Suprapubic skin (tissue), 4 donors: ENCODE data around the gene SLC7A7. TPM values are rescaled to one million over a fixed set of nuclear protein-coding genes. Genes with fewer than 3 reads are reported as not detected.
"Not testable (repeated sequence)": the region's sequence is repeated elsewhere in the genome, so short reads cannot be mapped to it uniquely, and the experiment has no call there.

Experiments used
- DNase-seq, 2 donors: peaks; one replicate each; pipeline ENCODE4 v3.0.0-alpha.2; 2019; ENCODE audit warnings: low spot score in 2 of 2
- H3K27ac ChIP-seq: fragments of 200-600 bp; sonication (generic); one replicate; pipeline ENCODE4 v1.5.1; 2019
- H3K27me3 ChIP-seq: fragments of 200-600 bp; sonication (generic); one replicate; pipeline ENCODE4 v1.5.1; 2019
- H3K36me3 ChIP-seq: fragments of 200-600 bp; sonication (generic); one replicate; pipeline ENCODE4 v1.5.1; 2019
- H3K4me1 ChIP-seq: fragments of 200-600 bp; sonication (generic); one replicate; pipeline ENCODE4 v1.5.1; 2019
- H3K4me3 ChIP-seq: fragments of 200-600 bp; sonication (generic); one replicate; pipeline ENCODE4 v1.5.1; 2019; ENCODE audit warnings: mild to moderate bottlenecking
- H3K9me3 ChIP-seq: fragments of 200-600 bp; sonication (generic); one replicate; pipeline ENCODE4 v1.5.1; 2019
- EP300 ChIP-seq: sonication (generic); formaldehyde crosslinking; IDR thresholded peaks from one replicate; pipeline ENCODE4 v1.6.1; 2017; ENCODE audit warnings: antibody characterized with exemption
- POLR2A ChIP-seq, 2 donors: fragments of 450-650 bp; IDR thresholded peaks; one replicate each; pipeline ENCODE4 v1.6.1; 2017; ENCODE audit warnings: antibody characterized with exemption in 2 of 2, mild to moderate bottlenecking in 2 of 2, moderate library complexity in 2 of 2
- POLR2AphosphoS5 ChIP-seq, 3 donors: sonication (generic); formaldehyde crosslinking; IDR thresholded peaks; one replicate each; pipeline ENCODE4 v1.6.1; 2017; ENCODE audit warnings: antibody characterized with exemption in 3 of 3
- WGBS: methylation state at CpG from one replicate; pipeline ENCODE4 v1.1.5; 2018; 5-methylcytosine and 5-hydroxymethylcytosine counted together
- total RNA-seq, 4 donors: library from RNA; depleted of rRNA; stranded (reverse); fragments of >200 nt; gene quantifications; one replicate each; pipeline ENCODE4 v1.1.0, GENCODE V29; 2016
- TF ChIP-seq, protein P1 (sequence below), 2 donors: fragments of 200-600 bp in 1 of 2; fragments of 450-650 bp in 1 of 2; sonication (generic) in 1 of 2; IDR thresholded peaks; one replicate each; pipeline ENCODE4 v1.5.1; 2016 to 2019; ENCODE audit warnings: antibody characterized with exemption in 2 of 2, mild to moderate bottlenecking in 1 of 2, moderate library complexity in 1 of 2

The SLC7A7 gene
- total RNA-seq, 4 donors from 2014 or later, result 1.8 to 3.8 (median 2.9) TPM

- Histone ChIP-seq H3K4me1 (peaks cover 8% of the 10 kb centered on the region), H3K27ac (no peak overlapping the region), H3K27me3 (no peaks in the 10 kb centered on the region), H3K9me3 (no peaks in the 10 kb centered on the region), H3K4me3 (no peak overlapping the region), H3K36me3 (no peaks in the 10 kb centered on the region)
- WGBS, result 39% methylated on average over 2 of the region's 2 CpGs
- no peak for DNase-seq
- TF ChIP-seq POLR2AphosphoS5 (IDR thresholded peaks at IDR 0.05) (no peak), POLR2A (IDR thresholded peaks at IDR 0.05) (no peak), EP300 (no peak)
- TF ChIP-seq, protein P1, sequence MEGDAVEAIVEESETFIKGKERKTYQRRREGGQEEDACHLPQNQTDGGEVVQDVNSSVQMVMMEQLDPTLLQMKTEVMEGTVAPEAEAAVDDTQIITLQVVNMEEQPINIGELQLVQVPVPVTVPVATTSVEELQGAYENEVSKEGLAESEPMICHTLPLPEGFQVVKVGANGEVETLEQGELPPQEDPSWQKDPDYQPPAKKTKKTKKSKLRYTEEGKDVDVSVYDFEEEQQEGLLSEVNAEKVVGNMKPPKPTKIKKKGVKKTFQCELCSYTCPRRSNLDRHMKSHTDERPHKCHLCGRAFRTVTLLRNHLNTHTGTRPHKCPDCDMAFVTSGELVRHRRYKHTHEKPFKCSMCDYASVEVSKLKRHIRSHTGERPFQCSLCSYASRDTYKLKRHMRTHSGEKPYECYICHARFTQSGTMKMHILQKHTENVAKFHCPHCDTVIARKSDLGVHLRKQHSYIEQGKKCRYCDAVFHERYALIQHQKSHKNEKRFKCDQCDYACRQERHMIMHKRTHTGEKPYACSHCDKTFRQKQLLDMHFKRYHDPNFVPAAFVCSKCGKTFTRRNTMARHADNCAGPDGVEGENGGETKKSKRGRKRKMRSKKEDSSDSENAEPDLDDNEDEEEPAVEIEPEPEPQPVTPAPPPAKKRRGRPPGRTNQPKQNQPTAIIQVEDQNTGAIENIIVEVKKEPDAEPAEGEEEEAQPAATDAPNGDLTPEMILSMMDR (IDR thresholded peaks at IDR 0.05), result no peak
Measured at GRCh38 chr14:22811722-22812121, 3.5 kb downstream of the SLC7A7 start.

DNA sequence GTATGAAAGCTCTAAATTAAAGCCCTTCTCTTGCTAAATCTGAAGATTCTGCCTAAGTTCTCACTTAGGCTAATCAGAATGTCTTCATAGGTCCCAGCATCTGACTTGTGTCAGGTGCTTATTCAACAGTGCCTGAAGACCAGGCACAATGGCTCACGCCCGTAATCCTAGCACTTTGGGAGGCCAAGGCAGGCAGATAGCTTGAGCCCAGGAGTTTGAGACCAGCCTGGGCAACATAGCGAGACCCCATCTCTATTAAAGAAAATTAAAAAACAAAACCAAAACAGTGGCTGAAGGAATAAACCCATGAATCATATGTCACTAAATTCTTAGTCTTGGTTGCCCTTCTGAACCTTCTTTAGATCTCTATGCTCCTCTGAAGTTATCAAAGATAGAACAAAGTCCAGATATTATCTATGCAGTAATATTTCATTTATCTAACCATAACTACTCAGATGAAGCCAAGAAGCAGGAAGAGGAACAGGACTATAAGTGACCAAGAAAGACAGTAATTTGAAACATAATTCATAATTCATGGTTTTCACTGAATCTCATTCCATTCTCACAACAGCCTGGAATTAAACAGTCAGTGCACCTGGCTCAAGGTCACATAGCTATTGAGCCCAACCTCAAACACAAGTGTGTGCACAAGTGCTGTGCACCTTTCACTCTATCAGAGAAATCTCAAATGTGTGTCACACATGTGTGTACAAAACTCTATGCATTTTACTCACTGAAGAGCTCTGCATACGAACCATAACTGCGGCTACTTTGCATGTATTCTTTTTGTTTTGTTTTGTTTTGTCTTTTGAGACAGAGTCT, 6.6 kb downstream of the SLC7A7 start:
- no peak for DNase-seq
- no peak overlapping the region for H3K27ac ChIP-seq
- H3K4me3 ChIP-seq, result no peak overlapping the region
- TF ChIP-seq POLR2AphosphoS5 (IDR thresholded peaks at IDR 0.05) (no peak), POLR2A (IDR thresholded peaks at IDR 0.05) (no peak), EP300 (no peak)
- TF ChIP-seq, protein P1 (IDR thresholded peaks at IDR 0.05), result no peak
- H3K4me1 ChIP-seq, result no peaks in the 10 kb centered on the region
- H3K36me3 ChIP-seq, result no peaks in the 10 kb centered on the region
- H3K27me3 ChIP-seq, result no peaks in the 10 kb centered on the region
- 77% methylated on average over 5 of the region's 5 CpGs for WGBS
- no peaks in the 10 kb centered on the region for H3K9me3 ChIP-seq

GRCh38 chr14:22807432-22808087, 7.7 kb downstream of the SLC7A7 start:
- Histone ChIP-seq H3K4me1 (no peaks in the 10 kb centered on the region), H3K9me3 (no peaks in the 10 kb centered on the region), H3K36me3 (no peaks in the 10 kb centered on the region), H3K27ac (no peak overlapping the region), H3K27me3 (no peaks in the 10 kb centered on the region), H3K4me3 (no peak overlapping the region)
- TF ChIP-seq EP300, result no peak
- no peak for TF ChIP-seq POLR2AphosphoS5 (IDR thresholded peaks at IDR 0.05)
- TF ChIP-seq, protein P1 (IDR thresholded peaks at IDR 0.05), result no peak
- TF ChIP-seq POLR2A (IDR thresholded peaks at IDR 0.05), result no peak
- DNase-seq, result no peak
- WGBS, result 77% methylated on average over 13 of the region's 13 CpGs

DNA sequence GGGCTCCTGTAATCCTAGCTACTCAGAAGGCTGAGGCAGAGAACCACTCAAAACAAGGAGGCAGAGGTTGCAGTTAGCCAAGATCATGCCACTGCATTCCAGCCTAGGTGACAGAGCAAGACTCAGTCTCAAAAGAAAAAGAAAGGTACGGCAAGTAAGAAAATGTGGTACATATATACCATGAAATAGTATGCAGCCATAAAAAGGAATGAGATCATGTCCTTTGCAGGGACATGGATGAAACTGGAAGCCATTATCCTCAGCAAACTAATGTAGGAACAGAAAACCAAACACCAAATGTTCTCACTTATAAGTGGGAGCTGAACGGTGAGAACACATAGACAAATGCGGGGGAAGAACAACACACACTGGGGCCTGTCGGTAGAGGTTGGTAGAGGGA, 10.0 kb downstream of the SLC7A7 start:
- H3K4me1 ChIP-seq, H3K27ac ChIP-seq, DNase-seq, H3K4me3 ChIP-seq, H3K36me3 ChIP-seq, H3K9me3 ChIP-seq, H3K27me3 ChIP-seq: not testable (repeated sequence)
- 97% methylated on average over 4 of the region's 4 CpGs for WGBS

- Histone ChIP-seq H3K27ac (no peak overlapping the region), H3K4me1 (no peaks in the 10 kb centered on the region), H3K36me3 (no peaks in the 10 kb centered on the region), H3K27me3 (no peaks in the 10 kb centered on the region), H3K9me3 (no peaks in the 10 kb centered on the region), H3K4me3 (no peak overlapping the region)
- DNase-seq, result no peak
- WGBS, result 84% methylated on average over 3 of the region's 3 CpGs
- no peak for TF ChIP-seq POLR2A (IDR thresholded peaks at IDR 0.05)
- TF ChIP-seq, protein P1 (IDR thresholded peaks at IDR 0.05), result no peak
- no peak for TF ChIP-seq EP300
- TF ChIP-seq POLR2AphosphoS5 (IDR thresholded peaks at IDR 0.05), result no peak
Measured at GRCh38 chr14:22803687-22803974, 11.6 kb downstream of the SLC7A7 start.
